Measurements from ENCODE around the gene LHB.
A peak's percentile ranks its signal among the peaks of the same experiment; 100 is the strongest.
"Not testable (repeated sequence)": the region's sequence is repeated elsewhere in the genome, so short reads cannot be mapped to it uniquely, and the experiment has no call there.

LHB gene

GRCh38 chr19:49036815-49037214 is 19.9 kb upstream of the LHB start, which contains the start of gene CGB1:
Gene CGB1 (minus strand): TSS chr19:49036895. CDS start chr19:49036711, 184 bp downstream.
- DNase-seq: not testable (repeated sequence)

DNA sequence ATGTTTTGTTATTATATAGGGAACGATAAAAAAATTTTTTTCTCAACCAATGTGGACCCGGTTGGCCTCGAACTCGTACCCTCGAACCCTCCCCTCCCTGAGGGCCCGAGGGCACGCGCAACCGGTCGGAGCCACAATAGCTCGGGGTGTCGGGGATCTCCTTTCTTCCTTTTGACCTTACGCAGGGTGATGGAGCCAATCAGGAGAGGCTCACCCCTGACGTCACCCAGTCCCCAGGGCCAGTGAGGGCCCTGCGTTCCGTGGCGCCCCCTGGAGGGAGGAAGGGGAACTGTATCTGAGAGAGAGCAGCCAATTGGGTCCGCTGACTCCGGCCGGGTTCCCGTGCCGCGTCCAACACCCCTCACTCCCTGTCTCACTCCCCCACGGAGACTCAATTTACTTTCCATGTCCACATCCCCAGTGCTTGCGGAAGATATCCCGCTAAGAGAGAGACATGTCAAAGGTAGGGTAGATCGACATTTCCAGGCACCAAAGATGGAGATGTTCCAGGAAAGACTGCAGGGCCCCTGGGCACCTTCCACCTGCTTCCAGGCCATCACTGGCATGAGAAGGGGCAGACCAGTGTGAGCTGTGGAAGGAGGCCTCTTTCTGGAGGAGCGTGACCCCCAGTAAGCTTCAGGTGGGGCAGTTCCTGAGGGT is 14.9 kb upstream of the LHB start, which contains the start of gene CGB2:
CGB2 (plus strand) TSS at position 249 of the 660 bp plus-strand sequence; CDS start at position 455, 206 bp downstream.
- not testable (repeated sequence) for DNase-seq

DNA sequence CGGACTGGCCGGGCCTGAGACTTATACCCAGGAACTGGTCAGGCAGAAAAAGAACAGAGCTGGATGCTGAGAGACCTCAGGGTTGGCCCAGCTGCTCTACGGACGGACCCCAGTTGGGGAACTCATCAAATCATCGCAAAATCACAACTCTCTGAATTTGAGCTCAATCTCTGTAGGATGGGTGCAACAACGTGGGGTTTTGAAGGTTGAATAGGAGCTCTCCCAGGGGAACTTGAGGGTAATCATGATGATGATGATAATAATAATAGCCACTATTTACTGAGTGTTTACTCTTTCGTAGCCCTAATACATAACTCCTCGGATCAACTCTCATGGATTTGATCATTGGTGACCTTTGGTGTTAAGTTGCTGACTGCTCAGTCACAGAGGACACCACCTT is 13.4 kb upstream of the LHB start:
- not testable (repeated sequence) for DNase-seq

DNA sequence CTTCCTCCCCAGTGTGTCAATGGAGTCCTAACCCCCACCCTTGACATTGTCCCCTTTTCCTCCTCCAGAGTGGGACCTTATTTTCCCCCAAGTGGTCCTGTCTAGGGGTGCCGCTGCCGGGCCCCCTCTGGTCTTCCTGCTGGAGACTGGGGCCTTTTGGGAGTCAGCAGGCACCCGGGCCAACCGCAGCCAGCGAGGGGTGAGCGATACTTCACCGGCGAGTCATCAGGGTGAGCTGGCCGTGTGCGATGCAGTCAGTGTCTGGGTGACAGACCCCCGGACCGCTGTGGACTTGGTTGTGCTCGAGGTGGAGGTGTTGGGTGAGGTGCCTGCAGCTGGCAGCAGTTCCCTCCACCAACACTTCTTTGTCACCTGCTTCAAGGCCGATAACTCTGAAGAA is 12.9 kb upstream of the LHB start:
- DNase-seq: not testable (repeated sequence)

- DNase-seq: not testable (repeated sequence)
These were observed 11.8 kb upstream of the LHB start for GRCh38 chr19:49028686-49029085.

DNA sequence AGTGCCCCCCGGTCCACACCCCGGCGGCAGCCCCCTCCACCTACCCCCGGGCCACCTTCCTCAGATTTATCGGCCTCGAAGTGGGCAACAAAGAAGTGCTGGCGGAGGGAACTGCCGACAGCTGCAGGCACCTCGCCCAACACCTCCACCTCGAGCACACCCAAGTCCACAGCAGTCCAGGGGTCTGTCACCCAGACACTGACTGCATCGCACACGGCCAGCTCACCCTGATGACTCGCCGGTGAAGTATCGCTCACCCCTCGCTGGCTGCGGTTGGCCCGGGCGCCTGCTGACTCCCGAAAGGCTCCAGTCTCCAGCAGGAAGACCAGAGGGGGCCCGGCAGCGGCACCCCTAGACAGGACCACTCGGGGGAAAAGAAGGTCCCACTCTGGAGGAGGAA is 8.7 kb upstream of the LHB start:
- not testable (repeated sequence) for DNase-seq

DNA sequence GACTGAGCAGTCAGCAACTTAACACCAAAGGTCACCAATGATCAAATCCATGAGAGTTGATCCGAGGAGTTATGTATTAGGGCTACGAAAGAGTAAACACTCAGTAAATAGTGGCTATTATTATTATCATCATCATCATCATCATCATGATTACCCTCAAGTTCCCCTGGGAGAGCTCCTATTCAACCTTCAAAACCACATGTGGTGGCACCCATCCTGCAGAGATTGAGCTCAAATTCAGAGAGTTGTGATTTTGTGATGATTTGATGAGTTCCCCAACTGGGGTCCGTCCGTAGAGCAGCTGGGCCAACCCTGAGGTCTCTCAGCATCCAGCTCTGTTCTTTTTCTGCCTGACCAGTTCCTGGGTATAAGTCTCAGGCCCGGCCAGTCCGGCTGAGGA is 8.2 kb upstream of the LHB start:
- DNase-seq: not testable (repeated sequence)

GRCh38 chr19:49024233-49024632 is 7.3 kb upstream of the LHB start, which contains the start of gene CGB3:
Gene CGB3 (minus strand): TSS chr19:49024333. CDS start chr19:49023971, 362 bp downstream.
- not testable (repeated sequence) for DNase-seq

DNA sequence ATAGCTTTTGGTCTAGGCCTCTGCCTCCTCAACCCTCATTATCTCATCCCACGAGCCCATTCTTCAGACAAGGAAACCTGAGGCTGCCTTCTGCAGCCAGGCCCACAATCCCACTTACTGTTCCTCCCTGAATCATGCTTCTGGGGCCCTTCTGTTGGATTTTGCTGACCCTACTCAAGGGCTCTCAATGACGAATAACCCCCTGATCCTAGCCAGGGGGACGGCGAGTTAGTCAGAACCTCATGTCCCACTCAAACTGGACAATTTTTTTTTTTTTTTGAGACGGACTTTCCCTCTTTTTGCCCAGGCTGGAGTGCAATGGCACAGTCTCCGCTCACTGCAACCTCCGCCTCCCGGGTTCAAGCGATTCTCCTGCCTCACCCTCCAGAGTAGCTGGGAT is 5.2 kb upstream of the LHB start:
- no peak for DNase-seq

GRCh38 chr19:49020931-49021895 is 4.3 kb upstream of the LHB start:
- peak; percentile 56 for DNase-seq

DNA sequence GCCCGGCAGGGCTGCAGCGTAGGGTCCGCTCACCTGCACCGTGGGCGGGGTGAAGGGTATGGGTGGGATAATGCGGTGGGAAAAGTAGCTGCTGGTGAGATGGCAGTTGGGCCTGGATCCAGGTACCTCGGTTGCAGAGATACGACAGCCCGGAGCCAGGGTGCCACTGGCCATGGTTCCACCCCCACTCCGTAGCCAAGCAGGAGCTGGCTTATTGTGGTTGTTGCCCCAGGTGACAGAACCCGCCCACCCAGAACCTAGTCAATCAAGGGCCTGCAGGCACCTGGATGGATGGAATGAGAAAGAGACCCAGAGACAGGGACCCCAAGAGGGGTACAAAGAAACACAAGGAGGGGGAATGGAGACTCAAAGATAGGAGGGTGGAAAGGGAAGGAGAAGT is 3.5 kb upstream of the LHB start:
- DNase-seq: no peak

GRCh38 chr19:49019242-49019932 is 2.5 kb upstream of the LHB start:
- DNase-seq: peak; percentile 52

GRCh38 chr19:49018388-49019241 is 1.7 kb upstream of the LHB start:
- not testable (repeated sequence) for DNase-seq

GRCh38 chr19:49017666-49018351 is 918 bp upstream of the LHB start:
- peak; percentile 44 for DNase-seq

DNA sequence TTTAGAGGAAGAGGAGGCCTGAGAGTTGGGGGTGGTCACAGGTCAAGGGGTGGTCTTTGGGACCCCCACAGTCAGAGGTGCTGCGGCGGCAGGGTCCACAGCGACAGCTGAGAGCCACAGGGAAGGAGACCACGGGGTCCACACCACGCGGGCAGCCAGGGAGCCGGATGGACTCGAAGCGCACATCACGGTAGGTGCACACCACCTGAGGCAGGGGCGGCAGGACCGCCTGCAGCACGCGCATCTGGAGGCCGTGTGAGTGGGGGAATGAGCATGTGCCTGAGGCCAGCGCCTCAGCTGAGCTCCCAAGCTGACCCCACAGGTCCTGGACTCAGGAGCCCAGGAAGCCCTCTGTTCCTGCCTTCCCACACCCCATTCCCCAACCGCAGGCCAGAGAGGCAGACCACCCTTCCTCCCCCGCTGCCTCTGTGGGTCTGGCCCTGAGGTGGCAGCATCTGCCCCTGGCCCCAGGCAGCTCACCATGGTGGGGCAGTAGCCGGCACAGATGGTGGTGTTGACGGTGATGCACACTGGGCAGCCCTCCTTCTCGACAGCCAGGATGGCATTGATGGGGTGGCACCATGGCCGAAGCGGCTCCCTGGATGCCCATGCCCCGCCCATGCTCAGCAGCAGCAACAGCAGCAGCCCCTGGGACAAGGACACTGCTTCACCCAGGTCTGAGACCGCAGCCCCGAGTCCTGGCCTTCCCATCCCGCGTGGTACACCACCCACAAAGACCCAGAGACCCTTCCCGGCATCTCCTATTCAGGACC is 638 bp downstream of the LHB start:
- DNase-seq: no peak

DNA sequence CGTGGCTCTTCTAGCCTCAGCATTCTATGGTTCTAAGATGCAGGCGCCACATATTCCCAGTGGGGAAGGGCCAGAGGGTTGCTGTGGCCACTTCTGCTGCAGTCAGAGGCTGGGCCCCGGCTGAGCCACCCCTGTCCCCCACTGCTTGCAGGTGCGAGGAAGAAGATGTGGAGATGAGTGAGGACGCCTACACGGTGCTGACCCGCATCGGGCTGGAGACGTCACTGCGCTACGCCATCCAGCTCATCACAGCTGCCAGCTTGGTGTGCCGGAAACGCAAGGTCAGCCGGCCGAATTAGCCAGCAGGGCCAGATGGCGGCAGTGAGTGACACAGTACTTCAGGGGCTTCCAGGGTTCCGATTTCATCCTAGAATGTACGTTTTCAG is 2.0 kb downstream of the LHB start:
- no peak for DNase-seq

- no peak for DNase-seq
These were observed 2.6 kb downstream of the LHB start for GRCh38 chr19:49014123-49014869.

GRCh38 chr19:49011194-49011593 is 5.7 kb downstream of the LHB start:
- no peak for DNase-seq

DNA sequence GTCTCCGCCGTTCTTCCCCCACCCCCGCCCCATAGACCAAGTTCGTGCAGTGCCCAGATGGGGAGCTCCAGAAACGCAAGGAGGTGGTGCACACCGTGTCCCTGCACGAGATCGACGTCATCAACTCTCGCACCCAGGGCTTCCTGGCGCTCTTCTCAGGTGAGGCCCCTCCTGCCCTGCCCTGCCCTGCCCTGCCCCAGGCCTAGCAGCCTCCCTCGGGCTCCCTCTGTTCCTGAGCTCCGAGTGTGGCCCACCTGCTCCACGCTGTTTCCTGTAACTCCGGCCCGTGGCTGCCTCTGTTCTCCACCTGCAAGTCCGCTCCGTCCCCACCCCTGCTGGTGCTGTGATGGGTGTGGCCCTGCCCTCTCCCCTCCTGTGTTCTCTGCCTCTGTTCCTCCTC is 6.4 kb downstream of the LHB start:
- DNase-seq: no peak

- DNase-seq: no peak
These were observed 7.1 kb downstream of the LHB start for GRCh38 chr19:49009828-49010227.
